ENCODE data around the gene POLR1H. TPM values are rescaled to one million over a fixed set of nuclear protein-coding genes. Genes with fewer than 3 reads are reported as not detected.

The POLR1H gene
- polyA plus RNA-seq, 1 donor from 2014 or later: 51.4 TPM

DNA sequence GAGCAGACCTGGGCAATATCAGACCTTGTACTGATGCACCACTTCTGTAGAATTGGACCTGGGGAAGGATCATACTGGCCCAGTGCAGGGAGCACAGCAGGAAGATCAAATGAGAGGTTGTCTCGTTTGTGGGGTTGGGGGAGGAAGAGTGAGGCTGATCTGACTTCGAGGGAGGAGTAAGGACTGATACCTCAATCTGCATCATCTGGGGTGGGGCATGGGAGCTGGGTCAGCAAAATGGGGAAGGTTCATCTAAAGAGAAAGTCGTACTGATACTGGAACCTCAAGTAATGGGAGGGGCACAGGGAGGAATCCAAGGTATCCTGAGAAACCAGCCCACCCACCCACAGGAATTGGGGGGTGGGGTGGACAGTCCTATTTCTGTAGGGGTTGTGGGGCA lies 10.8 kb downstream of the POLR1H start:
- peaks cover 14% of the 10 kb centered on the region for H3K79me2 ChIP-seq (replicated peaks; ENCODE audit: insufficient read depth, low read length)
- no peaks in the 10 kb centered on the region for H4K20me1 ChIP-seq (ENCODE audit: insufficient read depth)
- H3K27me3 ChIP-seq (ENCODE audit: insufficient read depth, low read depth, low read length): peaks cover 63% of the 10 kb centered on the region
- H3K4me3 ChIP-seq (ENCODE audit: low read length): no peak overlapping the region
- no peaks in the 10 kb centered on the region for H3K9me3 ChIP-seq (ENCODE audit: low read length)
- no peak overlapping the region for H3K4me2 ChIP-seq (ENCODE audit: low read length)
- H3K9me2 ChIP-seq (ENCODE audit: insufficient read depth, low read length): no peaks in the 10 kb centered on the region
- no peaks in the 10 kb centered on the region for H3F3A ChIP-seq (ENCODE audit: insufficient read depth, low read length, poor library complexity, severe bottlenecking)
- no peak overlapping the region for H2AFZ ChIP-seq (ENCODE audit: low read depth, low read length)
- no peak overlapping the region for H3K9ac ChIP-seq (ENCODE audit: low read length)
- no peak for TF ChIP-seq TAF1 (IDR thresholded peaks at IDR 0.05; ENCODE audit: low read depth)
- no peak for TF ChIP-seq SMC3 (conservative IDR thresholded peaks at IDR 0.05; ENCODE audit: poor library complexity)
- no peak for TF ChIP-seq EP300 (conservative IDR thresholded peaks at IDR 0.05; ENCODE audit: poor library complexity, severe bottlenecking)
- no peak for TF ChIP-seq RAD21 (conservative IDR thresholded peaks at IDR 0.05)
- TF ChIP-seq MXI1 (conservative IDR thresholded peaks at IDR 0.05; ENCODE audit: poor library complexity, severe bottlenecking): no peak
- no peak for TF ChIP-seq EZH2 (IDR thresholded peaks at IDR 0.05; ENCODE audit: borderline replicate concordance, insufficient read depth, low read length, poor library complexity, severe bottlenecking)
- no peak overlapping the region for H3K27ac ChIP-seq (ENCODE audit: low read length)
- H3K36me3 ChIP-seq (ENCODE audit: insufficient read depth, low read length): no peaks in the 10 kb centered on the region

DNA sequence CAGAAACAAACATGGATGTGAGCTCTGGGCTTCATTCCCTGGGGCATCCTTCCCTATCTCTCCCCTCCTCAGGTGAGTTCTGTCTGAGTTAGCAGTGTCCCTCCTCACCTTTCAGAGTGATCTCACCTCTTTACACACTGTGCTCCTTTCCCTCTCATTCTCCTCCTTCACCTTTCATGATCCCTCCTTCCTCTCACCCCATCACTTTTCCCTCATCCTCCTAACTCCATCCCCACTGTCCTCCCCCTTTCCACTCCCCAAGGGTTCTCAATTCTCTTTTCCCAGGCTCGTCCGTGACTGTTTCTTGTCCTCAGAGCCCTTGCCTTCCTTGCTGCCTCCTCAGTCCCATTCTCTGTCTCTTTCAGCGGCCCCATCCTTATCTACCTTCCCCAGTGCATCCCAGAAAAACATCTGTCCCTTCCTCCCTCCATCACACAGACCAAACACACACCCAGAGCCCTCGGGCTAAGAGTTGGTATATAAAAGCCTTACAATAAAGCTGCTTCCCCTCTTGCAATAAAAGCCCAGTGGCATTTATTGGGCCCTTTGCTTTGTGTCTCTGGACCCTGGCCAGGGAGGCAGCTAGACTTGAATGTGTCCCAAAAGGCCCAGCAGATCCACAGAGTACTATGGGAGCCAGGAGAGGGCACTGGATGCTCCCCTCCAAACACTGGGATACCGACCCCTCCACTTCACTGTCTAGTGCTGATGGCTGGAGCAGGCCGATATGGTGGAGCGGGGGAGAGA lies 12.6 kb downstream of the POLR1H start:
- H3K9me2 ChIP-seq (ENCODE audit: insufficient read depth, low read length): no peaks in the 10 kb centered on the region
- no peaks in the 10 kb centered on the region for H3F3A ChIP-seq (ENCODE audit: insufficient read depth, low read length, poor library complexity, severe bottlenecking)
- H3K9ac ChIP-seq (ENCODE audit: low read length): no peak overlapping the region
- H3K4me2 ChIP-seq (ENCODE audit: low read length): no peak overlapping the region
- no peak overlapping the region for H2AFZ ChIP-seq (ENCODE audit: low read depth, low read length)
- no peaks in the 10 kb centered on the region for H3K36me3 ChIP-seq (ENCODE audit: insufficient read depth, low read length)
- no peaks in the 10 kb centered on the region for H3K9me3 ChIP-seq (ENCODE audit: low read length)
- H4K20me1 ChIP-seq (ENCODE audit: insufficient read depth): no peaks in the 10 kb centered on the region
- no peak overlapping the region for H3K27ac ChIP-seq (ENCODE audit: low read length)
- no peak overlapping the region for H3K4me3 ChIP-seq (ENCODE audit: low read length)
- TF ChIP-seq MXI1 (conservative IDR thresholded peaks at IDR 0.05; ENCODE audit: poor library complexity, severe bottlenecking): no peak
- TF ChIP-seq REST (IDR thresholded peaks at IDR 0.05; ENCODE audit: borderline replicate concordance): no peak
- peaks cover 79% of the 10 kb centered on the region for H3K27me3 ChIP-seq (ENCODE audit: insufficient read depth, low read depth, low read length)
- peaks cover under 1% of the 10 kb centered on the region for H3K79me2 ChIP-seq (replicated peaks; ENCODE audit: insufficient read depth, low read length)

DNA sequence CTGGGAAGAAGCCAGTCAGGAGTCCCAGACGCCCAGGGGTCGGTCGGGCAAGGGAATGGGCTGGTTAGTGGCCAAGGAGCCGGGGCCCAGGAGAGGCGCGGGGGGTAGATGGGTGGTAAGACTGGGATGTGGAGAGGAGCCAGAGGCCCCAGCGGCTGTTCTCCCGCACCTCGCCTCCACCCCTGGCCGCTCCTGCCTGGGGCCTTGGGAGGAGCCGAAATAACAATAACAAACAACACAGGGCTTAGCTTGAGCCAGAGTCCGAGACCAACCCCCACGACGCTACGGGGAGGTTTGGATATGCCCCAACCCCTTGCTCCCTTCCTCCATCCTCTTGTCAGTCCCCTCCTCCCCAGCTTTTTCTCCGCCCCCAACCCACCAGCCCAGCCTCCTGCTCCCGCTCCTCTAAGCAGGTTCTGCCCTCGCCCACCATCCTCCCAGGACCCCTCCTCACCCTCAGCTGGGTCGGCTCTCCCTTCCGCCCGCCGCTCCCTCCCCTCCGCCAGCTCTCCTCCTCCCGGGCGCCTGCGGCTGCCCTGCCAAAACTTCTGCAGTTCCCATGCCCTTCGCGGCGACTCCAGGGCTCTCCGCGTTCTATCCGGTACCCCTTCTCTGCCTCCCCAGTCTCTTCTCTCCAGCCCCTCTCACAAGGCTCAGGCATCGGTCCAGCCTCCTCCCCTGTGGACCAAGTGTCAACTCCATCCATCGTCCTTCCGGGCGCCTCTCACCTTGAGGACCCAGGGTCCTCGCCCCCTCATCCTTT lies 13.4 kb downstream of the POLR1H start:
- H3K9me3 ChIP-seq (ENCODE audit: low read length): peaks cover 3% of the 10 kb centered on the region
- H4K20me1 ChIP-seq (ENCODE audit: insufficient read depth): no peaks in the 10 kb centered on the region
- peak overlapping the region; percentile 60 for H3K4me3 ChIP-seq (ENCODE audit: low read length)
- no peaks in the 10 kb centered on the region for H3K36me3 ChIP-seq (ENCODE audit: insufficient read depth, low read length)
- peak overlapping the region; percentile 9 for H3K9ac ChIP-seq (ENCODE audit: low read length)
- TF ChIP-seq EP300 (conservative IDR thresholded peaks at IDR 0.05; ENCODE audit: poor library complexity, severe bottlenecking) (no peak), RAD21 (conservative IDR thresholded peaks at IDR 0.05) (no peak), CTCF (IDR thresholded peaks at IDR 0.05; ENCODE audit: poor library complexity, severe bottlenecking) (no peak), TAF1 (IDR thresholded peaks at IDR 0.05; ENCODE audit: low read depth) (no peak), REST (IDR thresholded peaks at IDR 0.05; ENCODE audit: borderline replicate concordance) (no peak), MXI1 (conservative IDR thresholded peaks at IDR 0.05; ENCODE audit: poor library complexity, severe bottlenecking) (no peak), SMC3 (conservative IDR thresholded peaks at IDR 0.05; ENCODE audit: poor library complexity) (no peak), EZH2 (IDR thresholded peaks at IDR 0.05; ENCODE audit: borderline replicate concordance, insufficient read depth, low read length, poor library complexity, severe bottlenecking) (no peak), POLR2AphosphoS5 (IDR thresholded peaks at IDR 0.05) (no peak)
- H3F3A ChIP-seq (ENCODE audit: insufficient read depth, low read length, poor library complexity, severe bottlenecking): no peaks in the 10 kb centered on the region
- no peaks in the 10 kb centered on the region for H3K9me2 ChIP-seq (ENCODE audit: insufficient read depth, low read length)
- H3K27me3 ChIP-seq (ENCODE audit: insufficient read depth, low read depth, low read length): peaks cover 88% of the 10 kb centered on the region
- H3K79me2 ChIP-seq (replicated peaks; ENCODE audit: insufficient read depth, low read length): no peaks in the 10 kb centered on the region
- H3K4me2 ChIP-seq (ENCODE audit: low read length): no peak overlapping the region
- H3K27ac ChIP-seq (ENCODE audit: low read length): no peak overlapping the region
- H2AFZ ChIP-seq (ENCODE audit: low read depth, low read length): no peak overlapping the region
